HG03139 (cell line): ENCODE measurements around the gene CFAP77.

Experiments
- ATAC-seq: cut with Tn5 transposase; IDR thresholded peaks from one replicate; pipeline ENCODE4 v1.9.1; 2021; ENCODE audit not compliant: unreplicated experiment

Gene CFAP77

GRCh38 chr9:132575005-132575609 lies 165.1 kb downstream of the CFAP77 start:
- no peak for ATAC-seq

DNA sequence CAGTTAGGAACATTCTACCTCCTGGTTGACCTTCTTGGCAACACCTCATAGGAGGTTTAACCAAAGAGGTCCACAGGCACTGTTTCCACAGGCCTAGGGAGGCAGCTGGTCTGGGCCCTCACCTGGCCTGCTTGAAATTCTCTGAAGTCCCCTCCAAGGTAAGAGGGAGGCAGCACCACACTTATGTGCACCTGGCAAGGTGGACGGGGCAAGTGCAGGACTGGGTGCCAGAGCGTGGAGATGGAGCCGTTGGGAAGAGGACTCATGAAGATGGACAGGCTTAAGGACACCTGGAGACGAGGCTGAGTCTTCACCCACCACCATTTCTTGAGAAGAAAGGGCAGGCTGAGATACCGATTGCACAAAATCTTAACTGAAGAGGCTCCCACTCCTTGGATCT lies 165.8 kb downstream of the CFAP77 start:
- no peak for ATAC-seq

DNA sequence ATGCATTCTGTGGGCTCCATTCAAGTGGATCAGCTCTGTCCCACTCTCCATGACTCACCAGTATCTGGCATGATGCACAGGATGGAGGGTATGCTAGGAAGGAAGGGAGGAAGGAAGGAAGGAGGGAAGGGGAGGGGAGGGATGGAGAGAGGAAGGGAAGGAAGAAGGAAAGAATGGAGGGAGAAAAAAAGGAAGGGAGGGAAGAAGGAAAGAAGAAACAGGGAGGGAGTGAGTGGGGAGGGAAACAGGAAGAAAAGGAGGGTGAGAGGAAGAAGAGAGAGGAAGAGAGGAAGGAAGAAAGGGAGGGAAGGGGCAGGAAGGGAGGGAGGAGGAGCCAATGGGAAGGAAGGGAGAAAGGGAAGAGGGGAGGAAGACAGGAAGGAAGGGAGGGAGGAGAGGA lies 167.1 kb downstream of the CFAP77 start:
- no peak for ATAC-seq

DNA sequence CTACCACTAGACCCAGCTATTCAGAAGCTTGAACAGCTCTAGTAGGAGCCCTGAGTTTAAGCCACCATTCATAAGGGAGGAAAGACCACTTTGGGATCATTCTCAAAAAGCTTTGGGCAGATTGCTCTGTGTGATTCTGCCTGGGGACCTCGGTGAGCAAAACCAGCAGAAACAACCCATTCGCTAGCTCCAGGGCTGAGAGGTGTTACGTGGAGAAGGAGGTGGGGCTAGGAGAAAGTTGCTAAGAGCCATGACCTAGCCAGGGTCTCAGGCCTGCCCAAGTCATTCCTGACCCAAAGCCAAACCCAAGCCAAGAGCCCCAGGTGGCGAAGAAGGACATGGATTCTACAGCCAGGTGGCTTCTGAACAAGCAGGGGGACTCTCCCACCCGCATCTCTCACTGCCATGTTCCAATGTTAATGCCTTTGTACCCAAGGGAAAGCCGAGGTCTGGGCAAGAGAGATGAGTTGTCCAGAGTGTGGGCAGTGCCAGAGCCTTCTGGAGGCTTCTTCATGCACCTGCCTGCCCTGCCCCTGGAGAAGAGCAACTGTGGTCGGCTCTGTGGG lies 168.4 kb downstream of the CFAP77 start:
- ATAC-seq = no peak

GRCh38 chr9:132579427-132579798 lies 169.4 kb downstream of the CFAP77 start:
- no peak for ATAC-seq

- ATAC-seq = no peak
Measured at GRCh38 chr9:132582276-132582785, 172.3 kb downstream of the CFAP77 start, which contains the start of gene BARHL1. Gene BARHL1 (plus strand): TSS chr9:132582606. CDS start chr9:132582798, 192 bp downstream.

DNA sequence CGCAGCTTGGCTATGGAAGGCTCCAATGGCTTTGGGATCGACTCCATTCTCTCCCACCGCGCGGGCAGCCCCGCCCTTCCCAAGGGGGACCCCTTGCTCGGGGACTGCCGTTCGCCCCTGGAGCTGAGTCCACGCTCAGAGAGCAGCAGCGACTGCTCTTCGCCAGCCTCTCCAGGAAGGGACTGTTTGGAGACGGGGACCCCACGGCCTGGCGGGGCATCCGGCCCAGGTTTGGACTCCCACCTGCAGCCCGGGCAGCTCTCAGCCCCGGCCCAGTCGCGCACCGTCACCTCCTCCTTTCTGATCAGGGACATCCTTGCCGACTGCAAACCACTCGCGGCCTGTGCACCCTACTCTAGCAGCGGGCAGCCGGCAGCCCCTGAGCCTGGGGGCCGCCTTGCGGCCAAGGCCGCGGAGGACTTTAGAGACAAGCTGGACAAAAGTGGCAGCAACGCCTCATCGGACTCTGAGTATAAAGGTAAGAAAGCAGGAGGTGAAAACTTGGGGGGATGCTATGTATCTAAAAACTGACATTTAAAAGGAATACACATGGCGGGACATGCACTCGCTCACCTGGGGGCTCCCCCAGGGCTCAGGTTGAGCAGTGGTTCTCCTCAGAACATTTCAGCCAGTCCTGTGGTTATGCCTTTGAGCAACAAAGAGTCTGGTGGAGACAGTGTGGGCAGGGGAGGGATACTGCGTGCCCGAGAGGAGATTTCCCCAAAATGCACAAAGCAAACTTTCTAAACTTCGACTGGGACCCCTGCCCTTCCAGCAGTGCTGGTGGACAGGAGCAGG lies 173.0 kb downstream of the CFAP77 start:
- no peak for ATAC-seq

DNA sequence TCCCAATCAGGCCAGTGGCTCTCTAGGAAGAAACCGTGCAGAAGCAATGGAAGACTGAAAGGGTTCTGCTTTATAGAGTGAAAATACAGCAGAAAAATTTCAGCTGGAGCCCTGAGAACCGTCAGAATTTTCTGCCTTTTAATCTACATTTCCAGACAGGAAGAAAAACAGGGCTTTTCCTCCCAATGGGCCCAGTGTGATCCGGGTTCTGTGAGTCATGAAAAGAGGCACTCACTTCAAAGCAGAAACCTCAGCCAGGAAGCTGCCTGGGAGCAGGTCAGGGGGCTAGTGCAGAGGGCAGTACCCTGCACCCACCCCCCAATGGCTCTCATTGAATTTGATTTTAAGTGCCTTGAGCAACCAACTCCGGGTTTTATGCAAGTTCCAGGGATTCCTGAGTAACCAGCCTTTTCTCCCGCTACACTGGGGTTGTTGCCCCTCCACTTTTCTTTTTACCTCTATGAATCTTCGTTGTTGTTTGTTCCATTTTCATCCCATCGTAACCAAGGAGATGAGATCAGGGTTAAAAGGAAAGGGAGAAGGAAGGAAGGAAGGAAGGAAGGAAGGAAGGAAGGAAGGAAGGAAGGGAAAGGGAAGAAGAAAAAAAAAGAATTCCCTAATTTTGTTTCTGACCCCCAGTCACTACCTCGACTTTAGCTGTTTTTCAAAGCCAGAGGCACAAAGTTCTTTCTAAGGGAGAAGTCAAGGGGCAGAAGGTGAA lies 173.7 kb downstream of the CFAP77 start:
- ATAC-seq = no peak

- no peak for ATAC-seq
Measured at GRCh38 chr9:132584601-132585560, 174.9 kb downstream of the CFAP77 start.

- ATAC-seq = no peak
Measured at GRCh38 chr9:132585954-132586829, 176.2 kb downstream of the CFAP77 start.

- no peak for ATAC-seq
Measured at GRCh38 chr9:132586830-132587591, 177.0 kb downstream of the CFAP77 start.

GRCh38 chr9:132587592-132587955 lies 177.6 kb downstream of the CFAP77 start:
- ATAC-seq = no peak

- no peak for ATAC-seq
Measured at GRCh38 chr9:132588098-132588497, 178.1 kb downstream of the CFAP77 start.

DNA sequence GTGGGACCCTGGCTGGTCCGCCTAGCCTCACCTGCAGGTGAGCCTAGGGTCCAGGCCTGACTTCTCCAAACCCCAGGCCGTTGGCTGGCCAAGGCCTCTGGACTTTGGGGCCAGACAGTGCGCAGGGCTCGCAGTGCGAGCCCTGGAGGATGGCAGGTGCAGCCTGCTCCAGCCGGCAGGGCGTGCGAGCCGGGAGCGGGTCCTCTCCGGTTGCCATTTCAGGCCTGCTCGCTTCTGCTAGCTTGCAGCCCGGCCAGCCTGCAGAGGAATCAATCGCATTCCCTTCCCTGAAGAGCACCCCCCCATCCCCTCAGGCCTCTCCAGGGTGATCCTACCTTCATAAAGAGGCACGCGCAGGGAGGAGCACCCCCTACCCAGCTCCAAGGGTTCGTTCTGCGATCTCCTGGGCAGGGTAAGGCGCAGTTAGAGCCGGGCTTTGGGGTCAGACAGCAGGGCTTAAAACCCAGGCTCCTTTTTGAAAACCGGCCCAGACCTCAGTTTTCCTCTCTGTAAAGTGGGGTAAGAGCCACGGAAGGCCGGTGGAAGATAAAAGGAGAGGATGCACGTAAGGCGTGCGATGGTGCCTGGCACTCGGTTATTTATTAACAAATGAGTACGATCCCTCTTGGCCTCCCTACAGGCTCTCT lies 178.6 kb downstream of the CFAP77 start:
- no peak for ATAC-seq

- no peak for ATAC-seq
Measured at GRCh38 chr9:132589148-132590036, 179.4 kb downstream of the CFAP77 start.

DNA sequence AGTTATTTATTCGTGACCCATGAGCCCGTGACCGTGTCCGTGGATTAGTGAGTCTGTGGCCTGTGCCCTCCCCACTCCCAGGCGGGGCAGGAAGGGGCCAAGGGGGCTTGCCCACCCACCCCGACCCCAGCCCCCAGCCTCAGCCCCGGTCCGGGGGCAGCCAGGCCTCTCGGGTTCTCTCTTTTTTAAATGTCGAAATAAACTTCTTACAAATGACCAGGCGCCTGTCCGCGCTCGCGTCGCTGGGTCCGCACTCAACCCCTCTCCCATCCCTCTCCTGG lies 180.0 kb downstream of the CFAP77 start:
- no peak for ATAC-seq
